GM21367 (cell line): ENCODE measurements around the gene COX11.

Experiments
- ATAC-seq: cut with Tn5 transposase; IDR thresholded peaks from one replicate; pipeline ENCODE4 v1.9.1; 2021; ENCODE audit not compliant: unreplicated experiment

Gene COX11, protein sequence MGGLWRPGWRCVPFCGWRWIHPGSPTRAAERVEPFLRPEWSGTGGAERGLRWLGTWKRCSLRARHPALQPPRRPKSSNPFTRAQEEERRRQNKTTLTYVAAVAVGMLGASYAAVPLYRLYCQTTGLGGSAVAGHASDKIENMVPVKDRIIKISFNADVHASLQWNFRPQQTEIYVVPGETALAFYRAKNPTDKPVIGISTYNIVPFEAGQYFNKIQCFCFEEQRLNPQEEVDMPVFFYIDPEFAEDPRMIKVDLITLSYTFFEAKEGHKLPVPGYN

DNA sequence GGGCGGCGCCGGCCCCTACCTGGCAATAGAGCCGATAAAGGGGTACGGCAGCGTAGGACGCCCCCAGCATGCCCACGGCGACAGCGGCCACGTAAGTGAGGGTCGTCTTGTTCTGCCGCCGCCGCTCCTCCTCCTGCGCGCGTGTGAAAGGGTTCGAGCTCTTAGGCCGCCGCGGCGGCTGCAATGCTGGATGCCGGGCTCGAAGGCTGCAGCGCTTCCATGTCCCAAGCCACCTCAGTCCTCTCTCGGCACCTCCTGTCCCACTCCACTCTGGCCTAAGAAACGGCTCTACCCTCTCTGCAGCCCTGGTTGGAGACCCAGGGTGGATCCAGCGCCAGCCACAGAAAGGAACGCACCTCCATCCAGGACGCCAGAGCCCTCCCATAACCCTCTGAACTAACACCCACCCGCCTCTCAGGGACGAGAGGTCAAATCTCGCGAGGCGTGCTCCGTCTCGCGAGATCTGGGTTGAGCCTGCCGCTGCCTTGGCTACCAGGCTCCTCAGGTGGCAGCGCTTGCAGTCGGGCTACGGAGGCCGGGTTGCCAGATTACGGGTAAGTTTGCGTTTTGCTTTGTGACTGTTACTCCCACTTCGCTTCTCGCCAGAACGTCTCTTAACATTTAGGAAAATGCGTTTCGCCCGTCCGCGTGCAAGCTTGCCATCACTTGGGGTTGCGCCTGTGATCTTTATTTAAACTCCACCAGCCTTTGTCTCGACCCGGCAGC lies at the start of gene COX11, which contains the start of gene STXBP4:
Gene COX11, minus strand, starts transcription at position 393 of the 726 bp plus-strand sequence. Its CDS starts 8 bp downstream, at position 385.
Gene STXBP4, plus strand, starts transcription at position 504 of the 726 bp plus-strand sequence. CDS start 17,455 bp downstream, outside the sequence.
- peak; percentile 88 for ATAC-seq

DNA sequence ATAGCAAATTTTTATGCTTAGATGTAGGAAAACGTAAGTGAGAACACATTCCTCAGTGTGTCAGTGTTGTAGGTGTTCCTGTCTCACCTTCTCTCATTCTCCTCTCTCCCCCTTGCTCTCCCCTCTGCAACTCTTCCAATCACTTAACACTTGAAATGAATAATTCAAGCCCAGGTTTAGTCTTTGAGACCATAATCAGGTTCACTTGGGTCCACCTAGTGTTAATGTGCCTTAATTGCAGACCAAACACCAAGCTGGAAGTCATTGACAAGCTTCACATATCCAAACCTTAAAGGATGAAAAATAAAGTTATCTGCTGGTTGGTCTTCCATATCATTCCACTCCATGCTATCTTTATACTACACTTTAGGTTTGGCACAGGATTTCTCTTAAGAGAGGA lies 37.1 kb upstream of the COX11 start:
- ATAC-seq = no peak

DNA sequence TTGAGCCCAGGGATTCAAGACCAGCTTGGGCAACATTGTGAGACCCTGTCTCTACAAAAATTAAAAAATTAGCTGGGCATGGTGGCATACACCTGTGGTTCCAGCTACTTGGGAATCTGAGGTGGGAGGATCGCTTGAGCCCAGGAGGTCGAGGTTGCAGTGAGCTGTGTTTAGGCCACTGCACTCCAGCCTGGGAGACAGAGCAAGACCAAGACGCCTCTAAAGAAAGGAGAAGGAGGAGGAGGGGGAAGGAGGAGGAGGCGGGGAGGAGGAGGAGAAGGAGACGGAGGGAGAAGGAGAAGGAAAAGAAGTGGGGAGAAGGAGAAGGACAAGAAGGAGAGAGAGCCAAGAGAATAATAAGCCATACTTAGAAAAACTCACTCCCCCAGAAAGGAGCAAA lies 36.0 kb upstream of the COX11 start:
- ATAC-seq = no peak

DNA sequence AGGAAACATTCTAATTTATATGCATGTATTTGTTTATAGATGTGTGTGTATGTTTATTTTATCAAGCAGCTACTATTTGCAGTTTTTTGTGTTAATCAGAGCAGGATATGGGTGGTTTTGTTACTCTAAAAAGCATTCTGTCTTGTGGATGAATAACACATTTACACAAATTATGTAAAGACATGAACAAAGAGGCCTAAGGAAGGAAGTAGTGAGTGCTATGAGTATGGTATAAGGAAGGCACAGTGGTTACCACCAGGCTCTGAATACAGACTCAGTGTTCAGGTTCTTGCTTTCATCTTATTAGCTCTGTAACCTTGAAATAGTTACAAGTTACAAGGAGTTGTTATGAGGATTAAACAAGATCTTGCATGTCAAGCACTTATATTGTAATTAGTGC lies 34.0 kb upstream of the COX11 start:
- no peak for ATAC-seq

DNA sequence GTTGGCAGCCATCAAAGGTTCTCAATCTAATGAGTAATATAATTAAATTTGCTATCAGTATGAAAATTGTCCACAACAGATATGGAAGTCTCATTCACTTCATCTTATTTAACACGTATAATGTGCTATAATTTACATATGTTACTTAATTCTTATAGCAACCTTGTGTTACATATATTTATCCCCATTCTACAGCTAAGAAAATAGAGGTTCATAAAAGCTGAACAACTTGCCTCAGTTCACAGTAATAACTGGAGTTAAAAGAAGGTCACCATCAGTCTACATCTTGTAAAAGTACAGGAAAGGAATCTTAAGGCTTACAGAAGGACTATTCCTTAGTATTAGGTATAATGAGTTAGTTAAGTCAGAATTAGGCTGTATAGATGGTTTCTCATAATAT lies 28.0 kb upstream of the COX11 start:
- no peak for ATAC-seq

DNA sequence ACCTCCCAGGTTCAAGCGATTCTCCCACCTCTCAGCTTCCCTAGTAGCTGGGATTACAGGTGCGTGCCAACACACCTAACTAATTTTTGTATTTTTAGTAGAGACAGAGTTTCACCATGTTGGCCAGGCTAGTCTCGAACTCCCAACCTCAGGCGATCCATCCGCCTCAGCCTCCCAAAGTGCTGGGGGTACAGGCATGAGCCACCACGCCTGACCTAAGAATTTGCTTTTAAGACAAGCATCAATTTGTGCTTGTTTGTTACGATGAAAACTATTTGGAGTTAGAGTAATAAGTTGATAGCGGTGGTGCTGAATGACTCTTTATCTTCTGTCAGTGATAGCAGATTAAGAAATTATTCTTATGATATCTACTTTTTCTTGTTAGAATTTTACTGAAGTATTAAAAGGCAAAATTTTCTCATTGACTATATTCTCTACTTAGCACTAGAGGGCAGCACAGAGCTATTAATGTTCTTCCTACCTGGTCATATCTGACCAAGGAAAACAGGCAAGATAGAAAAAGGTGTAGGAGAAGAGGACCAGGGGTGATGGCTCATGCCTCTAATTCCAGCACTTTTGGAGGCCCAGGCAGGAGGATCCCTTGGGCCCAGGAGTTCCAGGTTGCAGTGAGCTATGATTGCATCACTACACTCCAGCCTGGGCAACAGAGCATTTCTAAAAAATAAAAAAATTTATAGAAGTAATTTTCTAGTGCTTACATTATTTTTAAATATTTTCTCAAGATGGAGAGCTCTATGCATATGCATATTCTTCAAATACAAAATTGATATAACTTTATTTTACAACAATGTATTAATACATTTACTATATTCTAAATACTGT lies 24.6 kb upstream of the COX11 start:
- ATAC-seq = no peak

DNA sequence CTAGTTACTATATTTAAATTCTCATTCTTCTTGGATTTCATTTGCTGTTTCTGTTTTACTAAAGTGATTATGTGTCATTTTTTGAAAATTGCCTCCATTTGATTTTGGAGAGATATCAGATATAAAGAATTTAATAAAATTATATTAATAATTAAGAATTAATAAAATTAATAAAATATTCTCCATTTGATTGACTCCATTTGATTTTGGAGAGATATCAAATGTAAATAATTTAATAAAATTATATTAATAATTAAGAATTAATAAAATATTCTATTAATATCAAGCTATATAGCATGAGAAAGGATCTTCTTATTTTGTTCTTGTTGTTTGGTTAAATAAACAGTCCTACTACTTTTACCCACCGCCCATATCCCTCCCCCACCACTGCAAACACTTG lies 23.1 kb upstream of the COX11 start:
- ATAC-seq = no peak

DNA sequence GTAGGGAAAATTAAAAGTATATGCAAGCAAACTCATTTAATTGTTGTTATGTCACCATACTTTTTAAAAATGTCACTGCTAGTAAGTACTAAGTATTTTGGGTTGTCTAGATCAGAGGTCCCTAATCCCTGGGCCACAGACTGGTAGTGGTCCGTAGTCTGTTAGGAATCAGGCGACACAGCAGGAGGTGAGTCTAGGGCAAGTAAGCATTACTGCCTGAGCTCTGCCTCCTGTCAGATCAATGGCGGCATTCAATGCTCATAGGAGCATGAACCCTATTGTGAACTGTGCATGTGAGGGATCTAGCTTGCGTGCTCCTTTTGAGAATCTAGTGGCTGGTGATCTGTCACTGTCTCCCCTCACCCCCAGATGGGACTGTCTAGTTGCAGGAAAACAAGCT lies 21.7 kb upstream of the COX11 start:
- ATAC-seq = no peak

DNA sequence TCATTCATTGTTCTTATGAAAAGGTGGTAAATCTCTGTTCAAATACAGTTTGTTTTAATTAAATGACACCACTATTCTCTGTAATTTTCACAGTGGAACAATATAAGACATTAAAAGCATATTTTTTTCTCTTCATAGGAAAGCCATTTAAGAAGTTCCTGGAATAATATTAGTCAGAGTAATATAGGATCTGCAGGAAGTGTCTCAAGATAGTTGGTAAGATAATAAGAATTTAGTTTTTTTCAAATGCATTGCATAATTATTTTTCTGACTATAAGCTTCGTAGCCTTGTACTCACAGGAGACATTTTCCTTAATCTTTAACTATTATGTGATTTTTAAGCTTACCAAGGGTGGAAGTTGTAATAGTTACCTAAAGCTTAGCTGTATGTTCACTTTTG lies 17.0 kb upstream of the COX11 start:
- ATAC-seq = no peak

DNA sequence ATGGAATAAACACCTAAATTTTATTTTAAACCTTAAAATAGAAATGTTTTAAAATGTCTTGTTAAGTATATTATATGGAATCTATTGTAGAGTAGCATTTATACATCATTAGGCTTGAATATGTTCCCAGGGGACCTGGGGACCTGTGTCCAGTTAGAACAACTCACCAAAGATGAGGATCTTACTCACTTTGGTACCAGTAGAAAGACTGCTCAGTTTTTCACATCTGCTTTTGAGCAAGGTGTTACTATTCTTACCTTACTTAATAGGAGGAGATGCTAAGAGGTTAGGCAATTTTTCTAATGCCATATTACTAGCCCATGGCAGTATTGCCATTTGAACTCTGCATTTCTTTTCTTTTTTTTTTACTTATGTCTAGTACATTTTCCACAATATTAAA lies 14.8 kb upstream of the COX11 start:
- peak; percentile 67 for ATAC-seq

DNA sequence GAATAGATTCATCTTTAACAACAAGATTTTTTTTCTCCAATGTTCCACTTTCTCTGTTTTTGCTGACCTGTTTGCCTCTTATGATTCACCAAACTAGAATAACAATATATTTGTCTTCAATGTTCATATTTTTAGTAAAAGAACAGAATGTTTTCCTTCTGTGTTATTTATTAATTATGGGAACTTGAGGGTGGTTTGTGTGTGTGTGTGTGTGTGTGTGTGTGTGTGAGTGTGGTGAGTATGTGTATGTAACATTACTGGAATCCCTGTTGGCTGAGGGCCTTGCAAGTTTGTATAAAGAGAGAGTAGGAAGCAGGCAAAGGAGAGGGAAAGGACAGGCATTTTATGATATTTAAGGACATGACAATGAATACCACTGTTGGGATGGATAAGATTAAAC lies 13.9 kb upstream of the COX11 start:
- ATAC-seq = no peak

DNA sequence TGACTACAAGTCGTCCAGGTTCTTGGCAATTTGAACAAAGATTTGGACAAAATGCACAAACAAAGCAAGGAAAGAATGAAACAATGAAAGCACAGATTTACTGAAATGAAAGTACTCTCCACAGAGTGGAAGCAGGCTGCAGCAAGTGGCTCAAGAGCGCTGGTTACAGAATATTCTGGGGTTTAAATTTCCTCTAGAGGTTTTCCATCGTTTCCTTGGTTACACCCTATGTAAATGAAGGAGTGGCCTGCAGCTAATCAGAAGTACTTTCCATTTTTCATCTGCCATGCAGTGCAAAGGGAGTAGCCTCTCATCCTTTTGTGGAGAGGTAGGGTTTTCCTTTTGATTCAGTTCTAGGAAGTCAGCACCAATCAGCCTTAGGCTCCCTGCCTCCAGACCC lies 11.9 kb upstream of the COX11 start:
- ATAC-seq = no peak

DNA sequence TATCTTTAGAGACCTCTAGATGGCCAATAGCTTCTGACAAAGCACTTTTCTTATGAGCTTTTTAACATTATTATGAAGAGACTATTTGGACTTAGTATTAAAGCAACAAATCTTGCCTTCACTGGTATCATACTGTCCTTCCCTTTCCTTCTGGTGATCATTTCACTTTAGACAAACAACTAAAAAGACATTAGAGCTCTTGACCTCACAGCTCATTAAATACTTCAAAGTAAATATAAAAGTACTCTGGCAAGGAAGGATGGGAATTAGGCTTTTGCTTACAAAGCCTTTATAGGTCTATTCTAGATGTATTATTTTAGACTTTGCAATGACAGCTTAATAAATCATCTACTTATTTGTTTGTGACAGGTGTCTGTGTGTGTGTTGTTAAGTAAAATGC lies 11.2 kb upstream of the COX11 start:
- ATAC-seq = no peak

DNA sequence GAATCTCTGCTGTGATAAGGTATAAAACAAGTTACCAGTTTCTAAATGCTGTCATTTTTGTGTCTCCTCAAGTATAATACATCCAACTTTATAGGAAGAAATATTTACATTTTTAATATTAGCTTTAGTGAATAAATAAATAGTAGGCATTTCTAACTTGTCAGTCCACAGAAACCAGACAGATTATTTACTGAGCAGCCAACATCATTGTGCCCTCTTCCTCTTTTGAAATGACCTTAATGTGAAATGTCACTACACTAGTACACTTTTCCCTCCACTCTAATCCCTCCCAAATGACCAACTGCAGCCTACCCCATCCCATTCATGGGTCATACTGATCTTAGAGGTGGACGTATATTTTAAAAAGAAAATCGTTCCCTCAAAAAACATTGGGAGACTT lies 9.3 kb upstream of the COX11 start:
- ATAC-seq = no peak

DNA sequence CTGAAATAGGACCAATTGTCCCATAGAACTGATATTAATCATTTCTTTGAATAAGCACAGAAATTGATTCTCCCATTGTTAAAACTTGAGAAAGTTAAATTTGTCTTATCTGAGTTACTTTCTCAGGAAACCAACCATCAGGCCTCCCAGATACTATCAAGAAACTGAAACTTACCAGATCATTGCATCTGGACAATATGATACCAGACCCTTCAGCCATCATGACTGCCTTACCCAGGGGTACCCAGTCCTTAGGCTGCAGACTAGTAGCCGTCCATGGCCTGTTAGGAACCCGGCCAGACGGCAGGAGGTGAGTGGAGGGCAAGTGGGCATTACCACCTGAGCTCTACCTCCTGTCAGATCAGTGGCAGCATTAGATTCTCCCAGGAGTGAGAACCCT lies 7.9 kb upstream of the COX11 start:
- ATAC-seq = no peak

DNA sequence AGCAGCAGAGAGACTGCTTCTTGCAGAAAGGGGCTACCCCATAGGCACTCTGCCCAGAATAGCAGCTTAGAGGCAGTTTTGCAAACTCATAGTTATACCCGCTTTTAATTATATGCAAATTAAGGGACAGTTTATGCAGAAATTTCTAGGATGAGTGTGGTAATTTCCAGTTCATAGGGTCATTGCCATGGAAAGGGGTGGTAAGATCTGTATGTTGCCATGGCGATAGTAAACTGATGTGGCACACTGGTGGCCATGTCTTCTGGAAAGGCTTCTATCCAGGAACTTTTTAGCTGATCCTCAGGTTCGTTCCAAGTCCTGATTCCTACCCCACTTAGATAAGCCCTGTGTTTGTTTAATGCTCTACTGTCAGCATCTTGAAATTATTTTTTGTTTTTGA lies 6.3 kb upstream of the COX11 start:
- ATAC-seq = no peak

DNA sequence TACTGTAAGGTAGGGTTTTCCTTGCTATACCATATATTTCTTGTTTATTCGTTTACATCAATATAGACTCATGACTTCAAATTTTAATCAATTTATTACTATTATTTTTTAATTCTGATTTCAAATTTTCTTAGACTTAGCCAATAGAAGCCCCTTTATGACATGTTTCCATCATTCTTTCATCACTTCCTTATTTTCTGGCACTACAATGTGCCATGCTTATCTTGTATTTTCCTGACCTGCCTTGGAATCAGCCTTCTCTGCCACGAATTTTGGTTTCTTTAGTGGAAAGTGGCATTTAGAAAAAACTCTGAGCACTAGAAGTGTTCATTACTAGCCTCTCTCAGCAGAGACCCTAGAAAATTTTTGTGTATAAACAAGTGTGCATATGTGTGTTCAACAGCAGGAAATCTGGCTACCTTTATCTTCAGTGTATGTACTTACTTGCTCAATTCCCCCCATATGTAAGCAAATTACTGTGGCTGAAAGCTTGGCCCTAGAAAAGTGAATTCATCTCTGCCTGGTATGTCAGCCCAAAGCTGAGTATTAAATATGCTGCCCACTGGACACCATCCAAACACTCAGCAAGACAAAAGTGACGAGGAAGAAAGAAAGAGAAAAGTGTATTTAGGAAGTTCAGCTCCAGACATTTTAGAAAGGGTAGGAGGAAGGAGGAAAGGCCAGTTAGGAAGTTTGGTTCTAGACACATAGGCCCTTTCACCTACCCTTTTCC lies 4.1 kb upstream of the COX11 start:
- ATAC-seq = no peak

DNA sequence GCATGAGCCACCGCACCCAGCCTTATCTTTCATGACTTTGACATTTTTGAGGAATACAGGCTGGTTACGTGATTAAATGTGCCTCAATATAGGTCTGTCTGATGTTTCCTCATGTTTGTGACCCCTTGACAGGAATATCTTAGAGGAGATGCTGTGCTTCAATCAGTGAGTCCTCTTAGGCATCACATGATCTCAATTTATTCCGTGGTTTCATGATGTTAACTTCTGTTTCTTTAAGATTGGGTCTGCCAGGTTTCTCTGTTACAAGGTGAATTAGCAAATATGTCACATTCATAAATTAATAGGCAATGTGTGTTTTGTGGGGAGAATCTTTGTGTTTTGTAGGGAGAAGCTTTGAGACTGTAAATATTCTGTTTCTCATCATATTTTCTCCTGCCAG lies 3.4 kb upstream of the COX11 start:
- ATAC-seq = no peak

DNA sequence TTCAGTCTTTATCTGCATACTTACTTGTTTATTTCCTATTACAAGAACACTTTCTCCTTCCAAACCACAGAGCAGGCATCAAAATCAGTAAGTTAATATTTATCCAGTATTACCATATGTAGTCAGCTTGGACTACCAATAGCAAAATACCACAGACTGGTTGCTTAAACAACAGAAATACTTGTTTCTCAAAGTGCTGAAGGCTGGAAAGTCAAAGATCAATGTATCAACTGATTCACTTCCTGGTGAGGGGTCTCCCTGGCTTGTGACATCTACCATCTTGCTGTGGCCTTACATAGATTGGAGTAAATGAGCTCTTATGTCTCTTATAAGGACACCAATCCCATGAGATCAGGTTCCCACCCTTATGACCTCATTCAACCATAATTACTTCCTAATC lies 2.7 kb upstream of the COX11 start:
- no peak for ATAC-seq

DNA sequence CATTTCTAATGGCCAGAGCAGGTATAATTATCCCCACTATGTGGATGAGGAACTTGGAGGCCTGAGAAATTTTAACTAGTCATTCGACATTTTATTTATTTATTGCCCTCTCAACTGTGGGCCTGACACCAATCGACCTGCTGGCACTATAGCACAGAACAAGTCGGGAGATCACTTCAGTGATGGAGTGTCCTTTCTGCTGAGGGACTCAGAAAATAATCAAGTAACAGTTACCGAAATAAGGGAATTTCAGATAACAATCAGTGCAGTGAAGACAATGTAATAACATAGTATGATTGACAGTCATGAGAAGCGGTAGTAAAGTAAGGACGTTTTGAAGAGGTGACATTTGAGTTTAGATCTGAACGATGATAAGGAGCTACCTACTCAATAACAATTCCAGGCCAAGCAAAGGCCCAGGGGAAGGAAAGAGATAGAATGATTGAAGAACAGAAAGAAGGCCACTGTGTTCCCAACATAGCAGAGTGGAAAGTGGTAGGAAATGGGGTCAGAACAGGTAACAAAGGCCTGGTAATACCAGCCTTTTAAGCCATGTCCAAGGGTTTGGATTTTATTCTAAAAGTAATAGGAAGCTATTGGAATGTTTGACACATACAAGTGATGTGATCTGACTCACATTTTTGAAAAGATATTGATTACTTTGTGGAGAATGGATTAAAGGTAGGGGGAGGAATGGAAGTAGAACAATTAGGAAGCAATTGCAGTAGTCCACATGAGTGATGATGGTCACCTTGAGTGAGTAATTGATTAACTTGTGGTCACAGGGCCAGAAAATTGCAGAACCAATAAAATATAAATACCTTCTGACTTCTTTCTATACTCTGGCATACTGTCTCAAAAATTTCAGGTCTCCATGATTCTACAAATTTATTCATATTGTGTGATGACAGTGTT lies 1.5 kb upstream of the COX11 start:
- ATAC-seq = no peak
